ENCODE data around the gene TREX2. TPM values are rescaled to one million over a fixed set of nuclear protein-coding genes. Genes with fewer than 3 reads are reported as not detected.

Gene TREX2
- total and polyA plus RNA-seq, 10 of the 15 experiments (the other 5 are each of a cell fraction or from before 2014, with no cell fraction given), result 0.09 to 0.97 (median 0.60) TPM; not detected in 3

- TF ChIP-seq IRF5 (IDR thresholded peaks at IDR 0.05; ENCODE audit: borderline replicate concordance), result no peak
- peak; percentile 93 for TF ChIP-seq CREB1 (IDR thresholded peaks at IDR 0.05; ENCODE audit: low read depth)
- no peak for TF ChIP-seq RBBP5 (conservative IDR thresholded peaks at IDR 0.05)
- TF ChIP-seq CTCF (IDR thresholded peaks at IDR 0.05 in 2 of 3, conservative IDR thresholded peaks at IDR 0.05 in 1 of 3; ENCODE audit: control insufficient read depth in 2 of 3, extremely low read depth in 1 of 3, insufficient read depth in 1 of 3, low read depth in 3 of 3, low read length in 3 of 3), result peak; percentile 55 to 80 (median 59)
- no peak for TF ChIP-seq GABPA (IDR thresholded peaks at IDR 0.05; ENCODE audit: low read depth)
- TF ChIP-seq NFIC (IDR thresholded peaks at IDR 0.05; ENCODE audit: low read depth, low read length), result no peak
- no peak for TF ChIP-seq SMAD5 (IDR thresholded peaks at IDR 0.05; ENCODE audit: low read depth)
- TF ChIP-seq RB1 (IDR thresholded peaks at IDR 0.05; ENCODE audit: borderline replicate concordance), result 0 out of 2 replicates have a peak, but pooled peaks have one; percentile 26
- no peak for TF ChIP-seq CBFB (IDR thresholded peaks at IDR 0.05; ENCODE audit: low read depth)
- TF ChIP-seq NFYA (IDR thresholded peaks at IDR 0.05; ENCODE audit: borderline replicate concordance, low read depth, low read length), result no peak
- TF ChIP-seq, protein P1, sequence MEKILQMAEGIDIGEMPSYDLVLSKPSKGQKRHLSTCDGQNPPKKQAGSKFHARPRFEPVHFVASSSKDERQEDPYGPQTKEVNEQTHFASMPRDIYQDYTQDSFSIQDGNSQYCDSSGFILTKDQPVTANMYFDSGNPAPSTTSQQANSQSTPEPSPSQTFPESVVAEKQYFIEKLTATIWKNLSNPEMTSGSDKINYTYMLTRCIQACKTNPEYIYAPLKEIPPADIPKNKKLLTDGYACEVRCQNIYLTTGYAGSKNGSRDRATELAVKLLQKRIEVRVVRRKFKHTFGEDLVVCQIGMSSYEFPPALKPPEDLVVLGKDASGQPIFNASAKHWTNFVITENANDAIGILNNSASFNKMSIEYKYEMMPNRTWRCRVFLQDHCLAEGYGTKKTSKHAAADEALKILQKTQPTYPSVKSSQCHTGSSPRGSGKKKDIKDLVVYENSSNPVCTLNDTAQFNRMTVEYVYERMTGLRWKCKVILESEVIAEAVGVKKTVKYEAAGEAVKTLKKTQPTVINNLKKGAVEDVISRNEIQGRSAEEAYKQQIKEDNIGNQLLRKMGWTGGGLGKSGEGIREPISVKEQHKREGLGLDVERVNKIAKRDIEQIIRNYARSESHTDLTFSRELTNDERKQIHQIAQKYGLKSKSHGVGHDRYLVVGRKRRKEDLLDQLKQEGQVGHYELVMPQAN (conservative IDR thresholded peaks at IDR 0.05), result peak; percentile 22; the same call in 1 of the 2 replicates
- TF ChIP-seq, protein P2, sequence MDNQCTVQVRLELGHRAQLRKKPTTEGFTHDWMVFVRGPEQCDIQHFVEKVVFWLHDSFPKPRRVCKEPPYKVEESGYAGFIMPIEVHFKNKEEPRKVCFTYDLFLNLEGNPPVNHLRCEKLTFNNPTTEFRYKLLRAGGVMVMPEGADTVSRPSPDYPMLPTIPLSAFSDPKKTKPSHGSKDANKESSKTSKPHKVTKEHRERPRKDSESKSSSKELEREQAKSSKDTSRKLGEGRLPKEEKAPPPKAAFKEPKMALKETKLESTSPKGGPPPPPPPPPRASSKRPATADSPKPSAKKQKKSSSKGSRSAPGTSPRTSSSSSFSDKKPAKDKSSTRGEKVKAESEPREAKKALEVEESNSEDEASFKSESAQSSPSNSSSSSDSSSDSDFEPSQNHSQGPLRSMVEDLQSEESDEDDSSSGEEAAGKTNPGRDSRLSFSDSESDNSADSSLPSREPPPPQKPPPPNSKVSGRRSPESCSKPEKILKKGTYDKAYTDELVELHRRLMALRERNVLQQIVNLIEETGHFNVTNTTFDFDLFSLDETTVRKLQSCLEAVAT (IDR thresholded peaks at IDR 0.05), result no peak
- no peak for TF ChIP-seq RUNX3 (IDR thresholded peaks at IDR 0.05; ENCODE audit: low read length)
- peak; percentile 20; the same call in 1 of the 2 replicates for TF ChIP-seq SMC3 (IDR thresholded peaks at IDR 0.05; ENCODE audit: borderline replicate concordance, low read length)
- TF ChIP-seq NR2F1 (conservative IDR thresholded peaks at IDR 0.05), result no peak
- TF ChIP-seq POLR2A (IDR thresholded peaks at IDR 0.05; ENCODE audit: low read depth, low read length), result peak; percentile 80
- TF ChIP-seq BHLHE40 (IDR thresholded peaks at IDR 0.05; ENCODE audit: borderline replicate concordance in 1 of 2, low read depth in 2 of 2, low read length in 1 of 2), result peak in 1 of 2 experiments; percentile 2; a peak in 1 of 4 replicates
- peak; percentile 89 for TF ChIP-seq YY1 (IDR thresholded peaks at IDR 0.05; ENCODE audit: low read depth, low read length)
- no peak for TF ChIP-seq FOXK2 (IDR thresholded peaks at IDR 0.05)
- no peak for TF ChIP-seq GATAD2B (conservative IDR thresholded peaks at IDR 0.05; ENCODE audit: low read depth)
- no peak for TF ChIP-seq POLR2AphosphoS2 (IDR thresholded peaks at IDR 0.05; ENCODE audit: low read depth, low read length)
- TF ChIP-seq NBN (IDR thresholded peaks at IDR 0.05), result no peak
- no peak for TF ChIP-seq NR2C2 (IDR thresholded peaks at IDR 0.05; ENCODE audit: borderline replicate concordance, control insufficient read depth, insufficient read length, low read depth)
- TF ChIP-seq CHD1 (IDR thresholded peaks at IDR 0.05; ENCODE audit: low read depth, low read length), result no peak
Observed at GRCh38 chrX:153470411-153471363, 24.8 kb upstream of the TREX2 start, which contains the start of gene HAUS7 (continued).
